Stimulated activated CD4-positive, alpha-beta T cell treated with anti-CD3 and anti-CD28 coated beads, Interleukin-12 subunit alpha, Interleukin-12 subunit beta, amount 100 ng/mL, for 48 hours (primary cell): ENCODE measurements around the gene CBLC.
"Not testable (repeated sequence)": the region's sequence is repeated elsewhere in the genome, so short reads cannot be mapped to it uniquely, and the experiment has no call there.

ENCODE experiments used
- DNase-seq, 3 donors: peaks; one replicate each; pipeline ENCODE4 v3.0.0-alpha.2; 2020; ENCODE audit warnings: low read depth in 2 of 3, low spot score in 1 of 3

Gene CBLC

DNA sequence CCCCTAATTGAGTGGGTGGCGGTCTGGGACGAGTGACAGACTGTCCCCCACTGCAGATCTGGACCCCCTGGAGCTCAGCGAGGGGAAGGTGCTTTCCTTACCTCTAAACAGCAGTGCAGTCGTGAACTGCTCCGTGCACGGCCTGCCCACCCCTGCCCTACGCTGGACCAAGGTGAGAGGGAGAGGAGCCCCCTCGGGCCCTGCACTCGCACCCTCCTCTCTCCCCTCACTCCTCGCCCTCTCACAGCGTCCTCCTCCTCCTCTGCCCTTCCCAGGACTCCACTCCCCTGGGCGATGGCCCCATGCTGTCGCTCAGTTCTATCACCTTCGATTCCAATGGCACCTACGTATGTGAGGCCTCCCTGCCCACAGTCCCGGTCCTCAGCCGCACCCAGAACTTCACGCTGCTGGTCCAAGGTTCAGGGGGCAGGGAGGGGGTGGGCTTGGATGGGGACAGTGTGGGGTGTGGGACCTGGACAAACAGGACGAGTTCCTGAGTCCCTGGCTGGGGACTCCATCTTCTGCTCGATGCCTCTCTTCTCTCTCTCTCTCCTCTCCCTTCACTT is 40.9 kb downstream of the CBLC start:
- DNase-seq = no peak

DNA sequence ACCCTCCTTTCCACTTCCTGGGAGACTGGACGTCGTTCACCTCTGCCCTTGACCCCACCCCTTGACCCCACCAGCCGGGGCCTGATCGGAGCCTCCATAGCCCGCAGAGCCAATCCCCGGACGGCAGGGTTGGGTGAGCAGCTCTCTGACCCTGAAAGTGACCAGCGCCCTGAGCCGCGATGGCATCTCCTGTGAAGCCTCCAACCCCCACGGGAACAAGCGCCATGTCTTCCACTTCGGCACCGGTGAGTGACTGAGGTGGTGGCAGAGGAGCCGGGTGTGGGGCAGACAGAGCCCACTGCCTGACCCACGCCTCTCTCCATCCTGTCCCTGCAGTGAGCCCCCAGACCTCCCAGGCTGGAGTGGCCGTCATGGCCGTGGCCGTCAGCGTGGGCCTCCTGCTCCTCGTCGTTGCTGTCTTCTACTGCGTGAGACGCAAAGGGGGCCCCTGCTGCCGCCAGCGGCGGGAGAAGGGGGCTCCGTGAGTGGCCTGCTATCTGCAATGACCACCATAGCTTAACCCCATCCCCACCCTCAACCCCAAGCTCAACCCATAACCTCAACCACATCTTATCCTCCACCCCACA is 41.6 kb downstream of the CBLC start:
- no peak for DNase-seq

DNA sequence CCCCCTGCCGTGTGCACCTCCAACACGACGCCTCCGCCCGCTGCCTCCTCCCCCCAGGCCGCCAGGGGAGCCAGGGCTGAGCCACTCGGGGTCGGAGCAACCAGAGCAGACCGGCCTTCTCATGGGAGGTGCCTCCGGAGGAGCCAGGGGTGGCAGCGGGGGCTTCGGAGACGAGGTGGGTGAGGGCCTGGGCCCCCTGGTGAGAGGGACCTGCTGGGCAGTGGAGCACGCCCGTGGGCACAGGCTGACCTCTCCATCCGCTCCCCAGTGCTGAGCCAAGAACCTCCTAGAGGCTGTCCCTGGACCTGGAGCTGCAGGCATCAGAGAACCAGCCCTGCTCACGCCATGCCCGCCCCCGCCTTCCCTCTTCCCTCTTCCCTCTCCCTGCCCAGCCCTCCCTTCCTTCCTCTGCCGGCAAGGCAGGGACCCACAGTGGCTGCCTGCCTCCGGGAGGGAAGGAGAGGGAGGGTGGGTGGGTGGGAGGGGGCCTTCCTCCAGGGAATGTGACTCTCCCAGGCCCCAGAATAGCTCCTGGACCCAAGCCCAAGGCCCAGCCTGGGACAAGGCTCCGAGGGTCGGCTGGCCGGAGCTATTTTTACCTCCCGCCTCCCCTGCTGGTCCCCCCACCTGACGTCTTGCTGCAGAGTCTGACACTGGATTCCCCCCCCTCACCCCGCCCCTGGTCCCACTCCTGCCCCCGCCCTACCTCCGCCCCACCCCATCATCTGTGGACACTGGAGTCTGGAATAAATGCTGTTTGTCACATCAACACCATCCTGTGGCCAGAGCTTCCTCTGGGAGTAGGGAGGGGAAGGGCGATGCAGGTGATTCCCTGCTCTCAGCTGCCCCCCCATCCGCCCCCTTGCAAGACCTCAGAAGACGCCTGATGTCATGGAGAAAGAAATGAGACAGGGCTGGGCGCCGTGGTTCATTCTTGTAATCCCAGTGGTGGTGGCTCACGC is 43.2 kb downstream of the CBLC start:
- DNase-seq = no peak

DNA sequence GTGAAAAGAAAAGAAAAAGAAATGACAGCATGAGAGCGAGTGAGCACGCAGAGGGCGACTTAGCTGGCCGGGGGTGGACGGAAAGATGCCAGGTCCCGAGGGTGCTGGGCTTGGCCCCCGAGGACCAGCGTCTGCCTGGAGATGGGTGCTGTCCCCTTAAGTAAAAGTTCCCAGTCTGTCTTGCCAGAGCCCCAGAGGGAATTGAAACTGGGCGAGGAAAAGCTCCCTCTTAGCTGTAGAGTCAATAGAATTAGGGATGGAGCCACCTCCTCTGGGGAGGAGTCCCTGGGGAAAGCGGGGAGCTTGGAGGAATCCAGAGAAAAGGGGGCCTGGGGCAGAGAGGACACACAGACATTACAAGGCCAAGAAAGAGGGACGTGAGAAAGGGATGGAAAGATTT is 44.5 kb downstream of the CBLC start:
- no peak for DNase-seq

DNA sequence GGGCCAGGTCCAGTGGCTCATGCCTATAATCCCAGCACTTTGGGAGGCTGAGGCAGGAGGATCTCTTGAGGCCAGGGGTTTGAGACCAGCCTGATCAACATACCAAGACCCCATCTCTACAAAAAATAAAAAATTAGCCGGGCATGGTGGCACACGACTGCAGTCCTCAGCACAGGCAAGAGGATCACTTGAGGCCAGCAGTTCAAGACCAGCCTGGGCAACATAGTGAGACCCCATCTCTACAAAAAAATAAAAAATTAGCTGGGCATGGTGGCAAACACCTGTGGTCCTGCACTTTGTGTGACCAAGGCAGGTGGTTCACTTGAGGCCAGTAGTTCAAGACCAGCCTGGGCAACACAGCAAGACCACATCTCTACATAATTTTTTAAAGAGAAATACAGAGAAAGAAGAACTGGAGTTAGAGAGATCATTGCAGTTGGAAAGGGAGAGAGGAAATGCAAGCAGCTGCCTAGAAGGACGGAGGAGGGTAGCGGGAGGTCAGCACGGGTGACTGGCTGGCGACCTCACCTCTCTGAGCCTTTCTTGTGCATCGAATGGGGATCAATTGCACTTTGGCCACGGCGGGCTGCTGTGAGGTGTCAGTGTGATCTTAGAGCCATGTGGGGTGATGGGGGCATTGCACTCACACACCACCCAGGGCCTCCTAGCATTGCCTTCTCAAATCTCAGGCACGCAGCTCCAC is 45.1 kb downstream of the CBLC start:
- DNase-seq = no peak

DNA sequence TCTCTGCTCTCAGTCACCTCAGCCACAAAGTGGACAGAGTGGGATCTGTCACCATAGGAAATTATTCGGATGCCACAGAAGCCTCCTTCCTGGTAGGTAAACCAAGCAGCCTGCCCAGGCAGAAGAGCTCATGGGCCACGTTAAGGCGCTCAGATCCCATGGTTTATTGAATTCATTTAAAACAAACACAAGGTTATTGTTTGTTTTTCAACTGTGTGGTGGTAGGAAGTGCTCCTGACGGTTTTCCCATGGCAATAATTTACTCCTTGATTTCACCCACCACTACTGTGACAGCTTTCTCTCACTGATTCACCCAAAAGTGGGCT is 45.6 kb downstream of the CBLC start:
- DNase-seq = no peak

DNA sequence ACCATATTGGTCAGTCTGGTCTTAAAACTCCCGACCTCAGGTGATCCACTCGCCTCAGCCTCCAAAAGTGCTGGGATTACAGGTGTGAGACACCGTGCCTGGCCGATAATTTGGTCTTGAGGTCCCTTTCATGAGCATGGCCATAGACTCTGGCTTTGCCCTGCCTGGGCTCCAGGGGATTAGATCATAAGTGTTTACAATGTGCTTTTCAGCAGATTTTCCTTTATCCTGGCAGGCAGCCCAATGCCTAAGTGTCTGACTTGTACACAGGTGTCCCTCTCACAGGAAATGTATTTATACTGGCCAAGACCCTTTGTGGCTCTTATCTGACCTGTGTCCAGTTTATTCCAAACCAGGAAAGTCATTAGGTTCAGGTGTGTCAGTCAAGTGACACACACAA is 47.1 kb downstream of the CBLC start:
- no peak for DNase-seq

DNA sequence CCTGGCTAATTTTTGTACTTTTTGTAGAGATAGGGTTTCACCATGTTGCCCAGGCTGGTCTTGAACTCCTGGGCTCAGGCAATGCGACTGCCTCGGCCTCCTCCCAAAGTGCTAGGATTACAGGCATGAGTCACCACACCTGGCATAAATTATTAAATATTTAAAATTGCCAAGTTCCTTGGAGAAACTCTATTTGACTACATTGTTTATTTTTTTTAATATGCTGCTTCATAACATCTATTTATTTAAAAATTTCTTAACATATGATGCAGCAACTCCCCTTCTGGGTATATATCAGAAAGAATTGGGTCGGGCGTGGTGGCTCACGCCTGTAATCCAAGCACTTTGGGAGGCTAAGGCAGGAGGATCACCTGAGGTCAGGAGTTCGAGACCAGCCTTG is 55.2 kb downstream of the CBLC start:
- not testable (repeated sequence) for DNase-seq

DNA sequence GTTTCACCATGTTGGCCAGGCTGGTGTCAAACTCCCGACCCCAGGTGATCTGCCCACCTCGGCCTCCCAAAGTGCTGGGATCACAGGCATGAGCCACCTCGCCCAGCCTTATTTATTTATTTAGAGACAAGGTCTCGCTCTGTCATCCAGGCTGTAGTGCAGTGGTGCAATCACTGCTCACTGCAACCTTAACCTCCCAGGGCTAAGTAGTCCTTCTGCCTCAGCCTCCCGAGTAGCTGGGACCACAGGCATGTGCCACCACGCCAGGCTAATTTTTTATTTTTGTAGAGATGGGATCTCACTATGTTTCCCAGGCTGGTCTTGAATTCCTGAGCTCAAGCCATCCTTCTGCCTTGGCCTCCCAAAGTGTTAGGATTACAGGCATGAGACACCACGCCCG is 56.7 kb downstream of the CBLC start:
- not testable (repeated sequence) for DNase-seq

DNA sequence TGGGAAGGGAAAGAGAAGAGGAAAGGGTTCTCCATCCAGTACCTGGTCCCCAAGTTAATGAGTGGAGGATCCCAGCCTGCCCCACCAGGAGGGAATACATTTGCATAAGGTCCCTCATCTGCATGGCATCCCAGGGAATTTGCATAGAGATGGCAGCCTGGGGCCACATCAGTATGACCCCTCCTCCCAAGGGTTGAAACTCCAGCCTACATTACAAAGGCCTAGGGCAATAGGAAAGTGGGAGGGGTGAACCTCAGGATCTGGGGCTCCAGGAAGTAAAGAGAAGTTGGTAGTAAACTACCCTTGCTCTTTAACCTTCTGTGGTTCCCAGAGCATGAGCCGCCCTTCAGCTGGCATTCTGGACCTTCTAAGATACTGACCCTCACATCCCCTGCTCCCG is 61.6 kb downstream of the CBLC start:
- DNase-seq = no peak

DNA sequence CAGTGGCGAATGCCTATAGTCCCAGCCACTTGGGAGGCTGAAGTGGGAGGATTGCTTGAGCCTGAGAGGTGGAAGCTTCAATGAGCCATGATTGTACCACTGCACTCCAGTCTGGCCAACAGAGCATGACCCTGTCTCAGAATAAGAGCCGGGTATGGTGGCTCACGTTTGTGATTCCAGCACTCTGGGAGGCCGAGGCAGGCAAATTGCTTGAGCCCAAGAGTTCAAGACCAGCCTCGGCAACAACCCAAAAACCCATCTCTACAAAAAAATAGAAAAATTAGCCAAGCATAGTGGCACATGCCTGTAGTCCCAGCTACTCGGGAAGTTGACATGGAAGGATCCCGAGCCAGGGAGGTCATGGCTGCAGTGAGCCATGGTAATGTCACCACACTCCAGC is 63.1 kb downstream of the CBLC start:
- no peak for DNase-seq

DNA sequence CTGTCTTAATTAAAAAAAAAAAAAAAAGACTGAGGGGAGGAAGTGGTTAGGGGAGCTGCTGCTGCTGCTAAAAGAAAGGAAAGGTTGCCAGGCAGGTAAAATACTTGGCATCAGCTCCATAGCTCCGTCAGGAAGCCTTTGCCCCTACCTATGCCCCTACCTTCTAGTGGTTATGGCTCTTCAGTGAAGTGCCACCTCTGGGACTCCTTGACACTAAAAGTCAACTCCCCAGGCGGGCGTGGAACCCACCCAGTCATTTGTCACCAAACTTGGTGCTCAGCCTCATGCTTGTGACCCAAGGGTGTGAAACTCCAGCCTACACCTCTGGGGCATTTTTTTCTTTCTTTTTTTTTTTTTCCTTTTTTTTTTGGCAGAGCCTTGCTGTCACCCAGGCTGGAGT is 63.5 kb downstream of the CBLC start:
- no peak for DNase-seq

DNA sequence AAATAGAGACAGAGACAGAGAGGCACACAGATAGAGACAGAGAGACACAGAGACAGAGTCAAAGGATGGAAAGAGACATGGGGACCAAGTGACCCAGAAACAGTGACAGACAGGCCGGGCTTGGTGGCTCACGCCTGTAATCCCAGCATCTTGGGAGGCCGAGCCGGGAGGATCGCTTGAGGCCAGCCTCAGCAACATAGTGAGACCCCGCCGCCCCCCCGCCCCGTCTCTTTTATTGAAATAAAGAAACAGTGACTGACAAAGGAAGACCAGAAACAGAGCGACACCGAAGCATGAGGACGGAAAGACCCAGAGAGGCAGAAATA is 67.6 kb downstream of the CBLC start:
- no peak for DNase-seq

DNA sequence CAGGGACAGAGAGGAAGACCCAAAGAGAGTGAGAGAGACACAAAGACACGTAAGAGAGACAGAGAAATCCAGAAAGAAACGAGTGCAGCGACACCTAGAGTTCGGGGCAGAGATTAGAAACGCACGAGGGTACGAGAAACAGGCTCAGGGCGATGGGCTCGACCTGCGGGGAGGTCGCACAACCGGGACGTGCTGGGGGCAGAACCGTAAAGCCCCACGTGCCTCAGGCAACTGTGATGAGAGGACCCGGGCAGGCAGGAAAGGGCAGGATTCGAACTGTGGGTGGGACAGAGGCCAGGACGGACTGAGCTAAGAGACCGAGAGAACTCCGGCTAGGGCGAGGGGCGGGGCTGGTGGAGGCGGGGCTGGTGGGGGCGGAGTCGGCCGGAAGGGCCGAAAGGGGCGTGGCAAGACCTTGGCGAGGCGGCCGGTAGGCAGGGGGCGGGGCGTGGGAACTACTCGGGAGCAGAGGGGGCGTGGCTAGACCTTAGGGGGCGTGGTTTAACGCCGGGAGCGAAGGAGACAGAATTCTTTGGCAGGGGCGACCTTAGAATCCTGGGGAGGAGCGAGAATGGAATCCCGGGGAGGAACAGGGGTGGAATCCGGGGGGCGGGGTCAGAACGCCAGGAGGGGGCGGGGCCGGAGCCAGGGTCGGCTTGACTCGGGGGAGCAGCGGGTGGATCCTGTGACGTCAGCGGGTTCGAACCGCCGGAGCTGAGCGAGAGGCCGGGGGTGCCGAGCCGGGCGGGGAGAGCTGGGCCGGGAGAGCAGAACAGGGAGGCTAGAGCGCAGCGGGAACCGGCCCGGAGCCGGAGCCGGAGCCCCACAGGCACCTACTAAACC is 68.1 kb downstream of the CBLC start, which contains the start of gene NECTIN2:
TSS of gene NECTIN2 (plus strand) at position 686 of the 843 bp plus-strand sequence. CDS start 229 bp downstream, outside the sequence.
- peak; percentile 86 to 97 (median 94) for DNase-seq

DNA sequence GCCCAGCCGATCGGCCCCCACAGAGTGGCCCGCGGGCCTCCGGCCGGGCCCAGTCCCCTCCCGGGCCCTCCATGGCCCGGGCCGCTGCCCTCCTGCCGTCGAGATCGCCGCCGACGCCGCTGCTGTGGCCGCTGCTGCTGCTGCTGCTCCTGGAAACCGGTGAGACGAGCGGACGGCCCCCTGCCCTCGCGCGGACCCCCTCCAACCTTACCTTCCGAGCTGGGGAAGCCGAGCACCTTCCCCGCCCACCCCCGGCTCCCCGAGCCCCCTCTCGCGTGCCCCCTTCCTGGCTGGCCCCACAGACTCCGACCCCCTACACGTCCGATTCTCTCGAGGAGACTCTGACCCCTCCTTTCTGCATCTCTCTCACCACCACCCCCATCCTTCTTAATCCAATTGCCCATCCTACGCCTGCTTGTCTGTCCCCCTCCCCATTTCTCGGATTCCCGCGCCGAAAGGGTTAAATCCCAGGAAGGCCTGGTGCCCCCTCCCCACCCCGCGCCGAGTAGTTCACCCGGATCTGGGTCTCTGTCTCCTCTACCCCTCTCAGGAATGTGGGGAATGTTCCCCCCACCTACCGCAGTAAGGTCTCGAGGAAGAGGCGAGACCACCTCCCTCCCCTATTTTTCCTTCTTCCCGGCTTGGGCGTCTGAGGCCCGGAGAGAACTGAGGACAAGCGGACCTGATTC is 68.9 kb downstream of the CBLC start:
- DNase-seq = no peak

DNA sequence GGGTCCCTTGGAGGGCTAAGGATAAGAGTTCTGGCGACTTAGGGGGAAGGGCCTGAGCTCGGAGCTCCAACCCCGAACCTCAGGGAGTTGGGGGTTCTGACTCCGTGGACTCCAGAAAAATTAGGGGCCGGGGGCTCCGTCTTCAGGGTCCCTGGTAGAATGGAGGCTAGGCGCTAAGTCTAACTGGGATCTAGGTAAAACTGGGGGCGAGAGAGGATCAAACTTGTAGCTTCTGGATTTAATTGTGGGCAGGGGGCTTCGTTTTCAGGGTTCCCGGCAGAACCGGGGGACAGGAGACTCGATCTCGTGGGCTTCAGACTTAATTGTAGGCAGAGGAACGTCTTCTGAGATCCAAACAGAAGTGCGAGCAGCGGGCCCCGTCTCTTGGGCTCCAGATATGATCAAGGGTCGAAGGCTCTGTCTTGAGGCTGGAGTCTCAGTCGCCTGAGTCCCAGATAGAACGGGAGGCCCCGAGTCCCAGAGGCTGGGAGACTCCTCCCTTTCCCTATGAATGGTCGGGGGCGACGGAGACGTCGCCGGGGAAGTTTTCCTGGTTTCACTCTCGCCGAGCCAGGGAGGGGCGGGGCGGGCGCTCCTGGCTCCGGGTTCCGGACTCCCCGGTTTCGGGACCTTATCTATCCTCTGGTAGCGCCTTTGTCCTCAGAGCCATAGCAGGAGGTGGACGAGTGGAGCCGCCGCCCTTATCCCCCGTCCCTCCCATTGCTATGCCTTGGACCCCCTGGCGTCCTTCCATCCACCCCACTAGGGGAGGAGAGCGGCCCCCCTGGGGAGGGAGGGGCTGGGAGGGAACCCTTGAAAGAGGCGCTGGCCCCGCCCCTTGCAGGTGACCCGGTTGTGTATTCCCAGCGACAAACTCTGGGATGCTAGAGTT is 69.7 kb downstream of the CBLC start:
- no peak for DNase-seq

DNA sequence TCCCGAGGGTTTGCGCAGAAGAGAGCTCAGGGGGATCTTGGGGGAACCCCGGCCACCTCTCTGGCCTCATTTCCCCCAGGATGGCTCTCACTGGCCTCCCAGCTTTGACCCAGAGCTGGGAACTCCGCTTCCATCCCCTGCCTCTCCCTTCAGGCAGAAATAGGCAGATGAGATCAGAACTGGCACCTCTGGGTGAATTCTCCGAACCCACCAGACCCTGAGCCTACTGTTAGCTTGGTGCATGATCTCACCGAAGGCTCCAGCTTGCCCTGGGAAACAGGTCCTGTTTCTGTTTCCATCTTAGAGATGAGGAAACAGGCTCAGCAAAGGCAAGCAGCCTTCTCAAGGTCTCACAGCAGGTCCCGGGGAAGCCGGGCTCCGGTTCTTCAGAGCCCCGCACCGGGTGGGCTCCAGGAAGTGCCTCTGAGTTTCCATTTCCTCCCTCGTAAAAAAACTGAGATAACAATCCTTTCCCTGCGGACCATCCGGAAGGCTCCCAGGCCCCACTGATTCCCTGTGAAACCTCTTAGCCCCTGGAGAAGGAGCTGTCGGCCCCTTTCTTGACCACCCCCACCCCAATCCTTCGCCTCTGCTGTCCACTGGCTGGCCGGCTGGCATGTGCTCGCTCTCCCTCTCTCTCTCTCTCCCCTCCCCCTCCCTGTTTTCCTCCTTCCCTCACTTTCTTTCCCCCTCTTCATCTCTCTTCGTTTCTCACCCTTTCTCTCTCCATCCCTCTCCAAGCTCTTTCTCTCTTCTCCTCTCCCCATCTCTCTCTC is 70.5 kb downstream of the CBLC start:
- DNase-seq = no peak

DNA sequence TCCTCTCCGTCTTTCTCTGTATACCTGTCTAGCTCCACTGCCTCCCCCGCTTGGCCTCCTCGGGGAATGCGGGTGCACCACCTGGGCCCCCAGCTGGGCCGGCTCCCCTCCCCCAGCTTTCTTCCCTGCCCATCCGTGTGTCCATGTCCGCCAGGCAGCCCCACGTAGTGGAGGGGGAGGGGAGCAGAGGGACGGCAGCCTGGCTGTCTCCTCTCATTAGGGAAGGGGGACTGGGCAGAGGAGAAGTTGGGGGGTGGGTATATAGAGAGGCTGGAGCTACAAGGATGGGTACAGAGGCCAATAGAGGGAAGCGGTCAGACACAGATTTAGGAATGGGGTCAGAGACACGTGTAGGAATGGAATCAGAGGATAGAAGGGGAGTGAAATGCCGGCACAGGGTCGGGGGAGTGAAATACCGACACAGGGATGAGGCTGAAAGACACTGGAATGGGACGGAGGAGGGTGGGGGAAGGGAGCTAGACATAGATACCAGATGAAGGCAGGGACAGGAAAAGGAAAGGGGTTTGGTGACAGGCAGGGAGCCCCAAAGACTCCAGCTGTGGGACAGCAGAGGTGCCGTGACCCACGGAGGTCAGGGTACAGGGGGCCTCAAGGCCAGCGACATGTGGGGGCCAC is 71.2 kb downstream of the CBLC start:
- DNase-seq = no peak
